GM12865 (cell line): ENCODE data around the gene SH3BP5.

Experiments
- DNase-seq: peaks from one replicate; pipeline ENCODE4 v3.0.0; 2010; ENCODE audit warnings: low read depth
- H3K4me3 ChIP-seq: 2 replicates; pipeline ENCODE4 v1.5.1; 2011; ENCODE audit warnings: mild to moderate bottlenecking, low read depth, low read length, control low read depth
- CTCF ChIP-seq: IDR thresholded peaks from 2 replicates; pipeline ENCODE4 v1.5.1; 2011; ENCODE audit warnings: low read length, control low read depth, low read depth, inconsistent platforms; ENCODE audit not compliant: insufficient read depth; ENCODE audit errors: missing control alignments

The SH3BP5 gene

GRCh38 chr3:15265655-15266509 lies 66.5 kb downstream of the SH3BP5 start:
- TF ChIP-seq CTCF, result no peak
- no peak for DNase-seq
- no peak overlapping the region for H3K4me3 ChIP-seq

- no peak for DNase-seq
- H3K4me3 ChIP-seq, result no peak overlapping the region
- no peak for TF ChIP-seq CTCF
Measured at GRCh38 chr3:15264486-15264885, 67.9 kb downstream of the SH3BP5 start.

GRCh38 chr3:15263926-15264325 lies 68.5 kb downstream of the SH3BP5 start:
- no peak overlapping the region for H3K4me3 ChIP-seq
- DNase-seq, result no peak
- no peak for TF ChIP-seq CTCF

- DNase-seq, result no peak
Measured at GRCh38 chr3:15263120-15263519, 69.3 kb downstream of the SH3BP5 start.

GRCh38 chr3:15262021-15262420 lies 70.4 kb downstream of the SH3BP5 start:
- no peak for TF ChIP-seq CTCF

More at GRCh38 chr3:15263120-15263519, 69.3 kb downstream of the SH3BP5 start:
- TF ChIP-seq CTCF, result no peak
- H3K4me3 ChIP-seq, result no peak overlapping the region

GRCh38 chr3:15261274-15261673 lies 71.1 kb downstream of the SH3BP5 start:
- no peak overlapping the region for H3K4me3 ChIP-seq
- no peak for DNase-seq
- TF ChIP-seq CTCF, result no peak

More at GRCh38 chr3:15262021-15262420, 70.4 kb downstream of the SH3BP5 start:
- H3K4me3 ChIP-seq, result no peak overlapping the region
- no peak for DNase-seq

GRCh38 chr3:15260531-15260930 lies 71.9 kb downstream of the SH3BP5 start:
- no peak for TF ChIP-seq CTCF
- DNase-seq, result no peak
- no peak overlapping the region for H3K4me3 ChIP-seq
